UCSD-AML1 (cell line): ENCODE results near the gene GNG12.

Experiments
- DNase-seq: peaks from one replicate; lab custom pipeline; 2025; ENCODE audit not compliant: unreplicated experiment; lab: John Stamatoyannopoulos, UW

Gene GNG12

GRCh38 chr1:67843331-67843730 is 10.1 kb upstream of the GNG12 start:
- no peak for DNase-seq

GRCh38 chr1:67840449-67840848 is 7.2 kb upstream of the GNG12 start:
- DNase-seq = no peak

- no peak for DNase-seq
Observed at GRCh38 chr1:67839826-67840225, 6.6 kb upstream of the GNG12 start.

- no peak for DNase-seq
Observed at GRCh38 chr1:67838180-67838910, 5.1 kb upstream of the GNG12 start.

GRCh38 chr1:67836769-67837168 is 3.5 kb upstream of the GNG12 start:
- no peak for DNase-seq

- no peak for DNase-seq
Observed at GRCh38 chr1:67835663-67836452, 2.6 kb upstream of the GNG12 start.

GRCh38 chr1:67834246-67834877 is 1.1 kb upstream of the GNG12 start:
- no peak for DNase-seq

GRCh38 chr1:67833602-67833940 is 304 bp upstream of the GNG12 start:
- DNase-seq = no peak

- DNase-seq = no peak
Observed at GRCh38 chr1:67831850-67832513, 1.3 kb downstream of the GNG12 start.

GRCh38 chr1:67830928-67831830 is 2.1 kb downstream of the GNG12 start:
- no peak for DNase-seq

- DNase-seq = no peak
Observed at GRCh38 chr1:67830226-67830625, 3.0 kb downstream of the GNG12 start.

- DNase-seq = no peak
Observed at GRCh38 chr1:67827688-67828087, 5.6 kb downstream of the GNG12 start.

- no peak for DNase-seq
Observed at GRCh38 chr1:67825591-67825990, 7.7 kb downstream of the GNG12 start.

GRCh38 chr1:67824766-67825165 is 8.5 kb downstream of the GNG12 start:
- no peak for DNase-seq

GRCh38 chr1:67823615-67824014 is 9.7 kb downstream of the GNG12 start:
- DNase-seq = no peak

GRCh38 chr1:67821263-67821662 is 12.0 kb downstream of the GNG12 start:
- no peak for DNase-seq

GRCh38 chr1:67818725-67819301 is 14.5 kb downstream of the GNG12 start:
- DNase-seq = no peak

GRCh38 chr1:67818162-67818561 is 15.1 kb downstream of the GNG12 start:
- DNase-seq = no peak

GRCh38 chr1:67817319-67817718 is 15.9 kb downstream of the GNG12 start:
- no peak for DNase-seq

GRCh38 chr1:67816506-67816905 is 16.8 kb downstream of the GNG12 start:
- DNase-seq = no peak
